HepG2 (cell line): ENCODE measurements around the gene MAST1. TPM values are rescaled to one million over a fixed set of nuclear protein-coding genes. Genes with fewer than 3 reads are reported as not detected.

Source experiments
- CREM ChIP-seq, 2 experiments: sonication (generic) in 1 of 2; formaldehyde crosslinking in 1 of 2; IDR thresholded peaks; 2 replicates each; pipeline versions ENCODE4 v1.4.0 to v1.6.1; 2016 to 2020; ENCODE audit warnings: antibody characterized with exemption in 1 of 2, mild to moderate bottlenecking in 1 of 2, missing genetic modification reagents in 1 of 2
- DPF2 ChIP-seq: sonication (generic); formaldehyde crosslinking; IDR thresholded peaks from 2 replicates; pipeline ENCODE4 v1.4.0; 2020; ENCODE audit warnings: mild to moderate bottlenecking, low read depth, missing genetic modification reagents, borderline replicate concordance
- ELF4 ChIP-seq: sonication (generic); formaldehyde crosslinking; IDR thresholded peaks from 2 replicates; pipeline ENCODE4 v1.5.0; 2020; ENCODE audit warnings: missing genetic modification reagents, mild to moderate bottlenecking, moderate library complexity, borderline replicate concordance
- FOXK2 ChIP-seq: fragments of 450-650 bp; IDR thresholded peaks from 2 replicates; pipeline ENCODE4 v1.6.1; 2016
- GLI4 ChIP-seq: sonication (generic); formaldehyde crosslinking; IDR thresholded peaks from 2 replicates; pipeline ENCODE4 v1.5.1; 2020; ENCODE audit warnings: missing genetic modification reagents, mild to moderate bottlenecking, moderate library complexity, borderline replicate concordance
- KLF13 ChIP-seq: sonication (generic); formaldehyde crosslinking; IDR thresholded peaks from 2 replicates; pipeline ENCODE4 v1.4.0; 2020; ENCODE audit warnings: mild to moderate bottlenecking, missing genetic modification reagents
- MED8 ChIP-seq: sonication (generic); formaldehyde crosslinking; IDR thresholded peaks from 2 replicates; pipeline ENCODE4 v1.8.1; 2023; ENCODE audit warnings: mild to moderate bottlenecking, missing genetic modification reagents; ENCODE audit not compliant: insufficient replicate concordance
- MYNN ChIP-seq: sonication (generic); formaldehyde crosslinking; IDR thresholded peaks from 2 replicates; pipeline ENCODE4 v1.4.0; 2020; ENCODE audit warnings: mild to moderate bottlenecking, low read depth, missing genetic modification reagents
- NR2F2 ChIP-seq: IDR thresholded peaks from 2 replicates; pipeline ENCODE4 v1.6.1; 2012; ENCODE audit warnings: low read depth, inconsistent platforms, borderline replicate concordance
- PAWR ChIP-seq: sonication (generic); formaldehyde crosslinking; IDR thresholded peaks from 2 replicates; pipeline ENCODE4 v1.4.0; 2020; ENCODE audit warnings: missing genetic modification reagents, mild to moderate bottlenecking, borderline replicate concordance
- SAFB2 ChIP-seq: sonication (generic); formaldehyde crosslinking; IDR thresholded peaks from 2 replicates; pipeline ENCODE4 v1.5.1; 2020; ENCODE audit warnings: missing genetic modification reagents, low read depth, mild to moderate bottlenecking, borderline replicate concordance
- SMARCC2 ChIP-seq: fragments of 450-650 bp; IDR thresholded peaks from 2 replicates; pipeline ENCODE4 v1.6.1; 2017; ENCODE audit warnings: antibody characterized with exemption, mild to moderate bottlenecking
- SNAPC2 ChIP-seq: sonication (generic); formaldehyde crosslinking; IDR thresholded peaks from 2 replicates; pipeline ENCODE4 v1.8.1; 2022; ENCODE audit warnings: mild to moderate bottlenecking, missing genetic modification reagents
- STAT5B ChIP-seq: sonication (generic); formaldehyde crosslinking; IDR thresholded peaks from 2 replicates; pipeline ENCODE4 v1.4.0; 2020; ENCODE audit warnings: missing genetic modification reagents
- THAP11 ChIP-seq: IDR thresholded peaks from 2 replicates; pipeline ENCODE4 v1.6.1; 2016; ENCODE audit warnings: missing biosample characterization, missing genetic modification reagents
- ZBTB20 ChIP-seq: sonication (generic); formaldehyde crosslinking; IDR thresholded peaks from 2 replicates; pipeline ENCODE4 v1.8.1; 2023; ENCODE audit warnings: missing genetic modification reagents, low read depth, mild to moderate bottlenecking, borderline replicate concordance
- ZBTB42 ChIP-seq: sonication (generic); formaldehyde crosslinking; IDR thresholded peaks from 2 replicates; pipeline ENCODE4 v1.5.0; 2020; ENCODE audit warnings: mild to moderate bottlenecking, missing genetic modification reagents
- ZNF232 ChIP-seq: sonication (generic); formaldehyde crosslinking; IDR thresholded peaks from 2 replicates; pipeline ENCODE4 v1.4.0; 2020; ENCODE audit warnings: missing genetic modification reagents, borderline replicate concordance
- ZNF589 ChIP-seq: sonication (generic); formaldehyde crosslinking; conservative IDR thresholded peaks from 2 replicates; pipeline ENCODE4 v1.8.0; 2022; ENCODE audit warnings: mild to moderate bottlenecking, moderate library complexity, missing genetic modification reagents
- ZNF780A ChIP-seq: sonication (generic); formaldehyde crosslinking; IDR thresholded peaks from 2 replicates; pipeline ENCODE4 v1.8.0; 2022; ENCODE audit warnings: mild to moderate bottlenecking, missing genetic modification reagents, moderate library complexity
- ZNF891 ChIP-seq: sonication (generic); formaldehyde crosslinking; IDR thresholded peaks from 2 replicates; pipeline ENCODE4 v1.5.0; 2020; ENCODE audit warnings: mild to moderate bottlenecking, missing genetic modification reagents
- ZSCAN25 ChIP-seq: sonication (generic); formaldehyde crosslinking; IDR thresholded peaks from 2 replicates; pipeline ENCODE4 v1.8.0; 2022; ENCODE audit warnings: mild to moderate bottlenecking, missing genetic modification reagents
- polyA plus RNA-seq, 8 experiments: library from polyadenylated mRNA; depleted of rRNA in 3 of 8; stranded (reverse) in 7 of 8; unstranded in 1 of 8; fragments of >200 nt; fragmentation: Illumina TruSeq in 4 of 8; extraction: Trizol in 4 of 8; gene quantifications; 2 replicates each; pipeline versions ENCODE4 v1.2.1 to v1.2.3, GENCODE V29; 2011 to 2016; ENCODE audit warnings: low read depth in 4 of 8, missing spikeins in 1 of 8, mixed read lengths in 1 of 8; ENCODE audit not compliant: insufficient read depth in 1 of 8
- total RNA-seq, 5 experiments: library from RNA; depleted of rRNA; stranded (reverse); fragments of >200 nt; fragmentation: Illumina TruSeq; extraction: Trizol; gene quantifications; 2 replicates each; pipeline ENCODE4 v1.2.3, GENCODE V29; 2016; ENCODE audit warnings: low read depth in 1 of 5
- TF ChIP-seq, protein P1 (sequence below): sonication (generic); formaldehyde crosslinking; IDR thresholded peaks from 2 replicates; pipeline ENCODE4 v1.4.0; 2020; ENCODE audit warnings: mild to moderate bottlenecking, missing genetic modification reagents
- TF ChIP-seq, protein P2 (sequence below): sonication (generic); formaldehyde crosslinking; IDR thresholded peaks from 2 replicates; pipeline ENCODE4 v1.4.0; 2020; ENCODE audit warnings: mild to moderate bottlenecking, missing genetic modification reagents
- TF ChIP-seq, protein P3 (sequence below): sonication (generic); formaldehyde crosslinking; IDR thresholded peaks from 2 replicates; pipeline ENCODE4 v1.8.0; 2022; ENCODE audit warnings: low read depth, missing genetic modification reagents
- TF ChIP-seq, protein P4 (sequence below): sonication (generic); formaldehyde crosslinking; IDR thresholded peaks from 2 replicates; pipeline ENCODE4 v1.5.0; 2020; ENCODE audit warnings: missing genetic modification reagents

MAST1 gene
- total and polyA plus RNA-seq, 2 of the 13 experiments (the other 11 are each of a cell fraction or from before 2014, with no cell fraction given) = 0.73 to 4.7 TPM

DNA sequence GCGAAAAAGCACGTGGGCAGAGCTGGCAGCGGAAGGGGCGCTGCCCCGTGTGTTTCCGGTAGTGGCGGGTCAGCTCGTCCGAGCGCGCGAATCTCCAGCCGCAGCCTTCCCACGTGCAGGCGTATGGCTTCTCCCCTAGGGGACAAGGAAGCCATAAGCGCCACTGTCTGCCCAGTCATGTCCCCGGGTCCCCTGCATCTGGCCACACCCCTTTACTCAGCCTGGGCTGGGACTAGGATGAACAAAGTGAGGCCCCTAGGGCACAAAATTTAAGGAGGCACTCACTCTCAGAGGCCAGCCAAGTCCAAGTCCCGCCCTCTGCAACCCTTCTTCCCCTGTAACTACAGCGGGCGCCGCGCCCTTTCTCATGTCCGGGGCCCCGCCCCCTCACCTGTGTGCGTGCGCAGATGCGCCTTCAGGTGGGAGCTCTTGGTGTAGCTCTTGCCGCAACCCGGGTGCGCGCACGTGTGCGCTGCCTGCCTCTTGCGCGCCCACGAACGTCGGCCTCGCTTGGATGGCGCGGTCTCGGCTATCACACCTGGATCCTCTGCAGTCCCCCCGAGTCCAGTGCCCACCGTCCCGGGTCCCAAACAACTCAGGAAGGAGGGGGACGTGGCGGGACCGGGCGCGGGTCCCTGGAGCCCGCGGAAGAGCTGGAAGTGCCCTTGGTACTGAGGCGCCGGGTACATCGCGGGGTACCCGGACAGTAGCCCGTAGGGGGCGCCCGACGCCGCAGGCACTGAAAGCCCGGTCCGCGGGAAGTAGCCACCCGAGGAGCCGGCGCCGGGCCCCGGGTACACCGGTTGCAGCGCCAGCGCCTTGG lies 46.8 kb downstream of the MAST1 start (continued):
- TF ChIP-seq PAWR (CRISPR knock-in tag) = no peak
- TF ChIP-seq, protein P1, sequence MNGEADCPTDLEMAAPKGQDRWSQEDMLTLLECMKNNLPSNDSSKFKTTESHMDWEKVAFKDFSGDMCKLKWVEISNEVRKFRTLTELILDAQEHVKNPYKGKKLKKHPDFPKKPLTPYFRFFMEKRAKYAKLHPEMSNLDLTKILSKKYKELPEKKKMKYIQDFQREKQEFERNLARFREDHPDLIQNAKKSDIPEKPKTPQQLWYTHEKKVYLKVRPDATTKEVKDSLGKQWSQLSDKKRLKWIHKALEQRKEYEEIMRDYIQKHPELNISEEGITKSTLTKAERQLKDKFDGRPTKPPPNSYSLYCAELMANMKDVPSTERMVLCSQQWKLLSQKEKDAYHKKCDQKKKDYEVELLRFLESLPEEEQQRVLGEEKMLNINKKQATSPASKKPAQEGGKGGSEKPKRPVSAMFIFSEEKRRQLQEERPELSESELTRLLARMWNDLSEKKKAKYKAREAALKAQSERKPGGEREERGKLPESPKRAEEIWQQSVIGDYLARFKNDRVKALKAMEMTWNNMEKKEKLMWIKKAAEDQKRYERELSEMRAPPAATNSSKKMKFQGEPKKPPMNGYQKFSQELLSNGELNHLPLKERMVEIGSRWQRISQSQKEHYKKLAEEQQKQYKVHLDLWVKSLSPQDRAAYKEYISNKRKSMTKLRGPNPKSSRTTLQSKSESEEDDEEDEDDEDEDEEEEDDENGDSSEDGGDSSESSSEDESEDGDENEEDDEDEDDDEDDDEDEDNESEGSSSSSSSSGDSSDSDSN (CRISPR knock-in tag) = peak; percentile 92
- TF ChIP-seq ZNF891 (CRISPR knock-in tag) = peak; percentile 28
- TF ChIP-seq ZNF232 (CRISPR knock-in tag) = no peak
- TF ChIP-seq DPF2 (CRISPR knock-in tag) = no peak
- TF ChIP-seq SMARCC2 = no peak
- peak; percentile 17; the same call in 1 of the 2 replicates for TF ChIP-seq THAP11 (CRISPR knock-in tag)
- TF ChIP-seq ELF4 (CRISPR knock-in tag) = no peak
- TF ChIP-seq, protein P2, sequence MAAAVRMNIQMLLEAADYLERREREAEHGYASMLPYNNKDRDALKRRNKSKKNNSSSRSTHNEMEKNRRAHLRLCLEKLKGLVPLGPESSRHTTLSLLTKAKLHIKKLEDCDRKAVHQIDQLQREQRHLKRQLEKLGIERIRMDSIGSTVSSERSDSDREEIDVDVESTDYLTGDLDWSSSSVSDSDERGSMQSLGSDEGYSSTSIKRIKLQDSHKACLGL (CRISPR knock-in tag) = peak; percentile 39; the same call in 1 of the 2 replicates
- no peak for TF ChIP-seq SNAPC2
- no peak for TF ChIP-seq ZBTB42
- TF ChIP-seq, protein P3, sequence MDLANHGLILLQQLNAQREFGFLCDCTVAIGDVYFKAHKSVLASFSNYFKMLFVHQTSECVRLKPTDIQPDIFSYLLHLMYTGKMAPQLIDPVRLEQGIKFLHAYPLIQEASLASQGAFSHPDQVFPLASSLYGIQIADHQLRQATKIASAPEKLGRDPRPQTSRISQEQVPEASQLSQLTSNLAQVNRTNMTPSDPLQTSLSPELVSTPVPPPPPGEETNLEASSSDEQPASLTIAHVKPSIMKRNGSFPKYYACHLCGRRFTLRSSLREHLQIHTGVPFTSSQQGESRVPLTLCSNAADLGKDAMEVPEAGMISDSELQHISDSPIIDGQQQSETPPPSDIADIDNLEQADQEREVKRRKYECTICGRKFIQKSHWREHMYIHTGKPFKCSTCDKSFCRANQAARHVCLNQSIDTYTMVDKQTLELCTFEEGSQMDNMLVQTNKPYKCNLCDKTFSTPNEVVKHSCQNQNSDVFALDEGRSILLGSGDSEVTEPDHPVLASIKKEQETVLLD (CRISPR knock-in tag) = no peak
- no peak for TF ChIP-seq CREM (IDR thresholded peaks at IDR 0.05)
- no peak for TF ChIP-seq CREM (CRISPR knock-in tag; IDR thresholded peaks at IDR 0.05)
- no peak for TF ChIP-seq STAT5B (CRISPR knock-in tag)
- TF ChIP-seq MED8 (CRISPR knock-in tag) = no peak
- TF ChIP-seq, protein P4, sequence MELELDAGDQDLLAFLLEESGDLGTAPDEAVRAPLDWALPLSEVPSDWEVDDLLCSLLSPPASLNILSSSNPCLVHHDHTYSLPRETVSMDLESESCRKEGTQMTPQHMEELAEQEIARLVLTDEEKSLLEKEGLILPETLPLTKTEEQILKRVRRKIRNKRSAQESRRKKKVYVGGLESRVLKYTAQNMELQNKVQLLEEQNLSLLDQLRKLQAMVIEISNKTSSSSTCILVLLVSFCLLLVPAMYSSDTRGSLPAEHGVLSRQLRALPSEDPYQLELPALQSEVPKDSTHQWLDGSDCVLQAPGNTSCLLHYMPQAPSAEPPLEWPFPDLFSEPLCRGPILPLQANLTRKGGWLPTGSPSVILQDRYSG = no peak
- 0 out of 2 replicates have a peak, but pooled peaks have one; percentile 17 for TF ChIP-seq SAFB2 (CRISPR knock-in tag)
- no peak for TF ChIP-seq GLI4 (CRISPR knock-in tag)
- 0 out of 2 replicates have a peak, but pooled peaks have one; percentile 49 for TF ChIP-seq ZNF589 (CRISPR knock-in tag)
- TF ChIP-seq MYNN (CRISPR knock-in tag) = no peak
- no peak for TF ChIP-seq ZSCAN25
- TF ChIP-seq KLF13 (CRISPR knock-in tag) = no peak
- no peak for TF ChIP-seq FOXK2
- TF ChIP-seq NR2F2 = no peak
- TF ChIP-seq ZNF780A = no peak
- no peak for TF ChIP-seq ZBTB20 (CRISPR knock-in tag)
